Measurements from ENCODE around the gene APPBP2. TPM values are rescaled to one million over a fixed set of nuclear protein-coding genes. Genes with fewer than 3 reads are reported as not detected.

The APPBP2 gene
- total and polyA plus RNA-seq, 2 of the 8 experiments (the other 6 are each of a cell fraction or from before 2014, with no cell fraction given), result 3.3 to 18.0 TPM

- no peak overlapping the region for H2AK5ac ChIP-seq (ENCODE audit: low read depth, low read length)
- no peak overlapping the region for H2BK120ac ChIP-seq (replicated peaks; ENCODE audit: low read depth, low read length)
- WGBS, 2 experiments (ENCODE audit: extremely low coverage in 1 of 2, insufficient coverage in 1 of 2, insufficient read length in 1 of 2, insufficient replicate concordance in 2 of 2, low coverage in 1 of 2, low lambda C conversion rate in 2 of 2, missing lambda C conversion rate in 1 of 2), result 73% methylated on average over 1 of the region's 1 CpG; no CpG with 5 or more reads in 1 of the 2 experiments
- no peak overlapping the region for H2BK15ac ChIP-seq (ENCODE audit: low read length)
- DNase-seq (ENCODE audit: low read depth in 1 of 2, low spot score in 2 of 2) (no peak), FAIRE-seq (no peak)
- ChIA-PET POLR2A (ENCODE audit: partially characterized antibody) (interaction anchor here (1.0 kb wide), 1 partner anchor 76 kb away, joined by 3 read pairs; the partner anchor contains the start of gene PPM1D), CTCF (ENCODE audit: partially characterized antibody) (interaction anchor here (0.9 to 1.4 kb wide), 3 partner anchors 49 to 362 kb away, joined by 3 to 6 read pairs (median 4); no protein-coding TSS in a partner anchor)
- H3K4ac ChIP-seq (replicated peaks; ENCODE audit: insufficient read length, low read depth, low read length), result no peak overlapping the region
- H4K20me1 ChIP-seq (replicated peaks in 1 of 2; ENCODE audit: control insufficient read depth in 1 of 2, insufficient read depth in 2 of 2, low read length in 2 of 2), result peaks cover 2 to 9% of the 10 kb centered on the region in 2 experiments
- no peak overlapping the region for H3K23ac ChIP-seq (ENCODE audit: insufficient read length)
- no peak overlapping the region for H2AFZ ChIP-seq (ENCODE audit: low read length)
- H3K27ac ChIP-seq (ENCODE audit: low read depth, low read length), result no peak overlapping the region
- H4K91ac ChIP-seq (replicated peaks; ENCODE audit: insufficient read length, low read length), result no peak overlapping the region
- H4K8ac ChIP-seq (ENCODE audit: extremely low read depth, insufficient read depth, low read length), result no peak overlapping the region
- H3K4me3 ChIP-seq (ENCODE audit: extremely low read depth in 1 of 4, insufficient read depth in 2 of 4, low read depth in 3 of 4, low read length in 4 of 4), result peak overlapping the region in 1 of 4 experiments; percentile 90; a peak in 3 of 8 replicates
- H4K5ac ChIP-seq (ENCODE audit: insufficient read length, low read depth, low read length), result no peak overlapping the region
- H3K4me2 ChIP-seq (ENCODE audit: insufficient read depth in 1 of 2, low read depth in 2 of 2, low read length in 2 of 2), result peak overlapping the region; percentile 82 to 92; a peak in 3 of 4 replicates
- no peak overlapping the region for H2BK12ac ChIP-seq (ENCODE audit: low read depth, low read length)
- no peaks in the 10 kb centered on the region for H3K27me3 ChIP-seq (replicated peaks in 1 of 4; ENCODE audit: control insufficient read depth in 3 of 4, extremely low read depth in 1 of 4, insufficient read depth in 3 of 4, low read length in 3 of 4)
- peaks cover 16% of the 10 kb centered on the region for H3K79me1 ChIP-seq (ENCODE audit: low read depth, low read length)
- no peak overlapping the region for H2BK20ac ChIP-seq (ENCODE audit: low read length)
- peaks cover 28 to 74% of the 10 kb centered on the region in 2 experiments for H3K79me2 ChIP-seq (ENCODE audit: control insufficient read depth in 1 of 2, insufficient read depth in 2 of 2, low read length in 2 of 2)
- H3K23me2 ChIP-seq (ENCODE audit: low read depth, low read length), result peaks cover 8% of the 10 kb centered on the region
- H3K4me1 ChIP-seq (replicated peaks in 1 of 4; ENCODE audit: control insufficient read depth in 3 of 4, insufficient read depth in 4 of 4, low read length in 3 of 4), result peaks cover 0 to 4% (median 0%) of the 10 kb centered on the region in 4 experiments; a peak in 2 of 7 replicates
- no peak overlapping the region for H2BK5ac ChIP-seq (ENCODE audit: low read depth, low read length)
- H3K18ac ChIP-seq (ENCODE audit: extremely low read depth, low read length), result no peak overlapping the region
- no peak overlapping the region for H3K56ac ChIP-seq (replicated peaks; ENCODE audit: insufficient read length, low read depth, low read length)
- H3K36me3 ChIP-seq (ENCODE audit: control insufficient read depth in 2 of 4, insufficient read depth in 4 of 4, low read length in 3 of 4), result peaks cover 0 to 12% (median 0%) of the 10 kb centered on the region in 4 experiments; a peak in 1 of 8 replicates
- no peak overlapping the region for H3K9ac ChIP-seq (replicated peaks in 1 of 4; ENCODE audit: extremely low read depth in 1 of 4, low read depth in 3 of 4, low read length in 3 of 4)
- H3K14ac ChIP-seq (ENCODE audit: insufficient read length), result no peak overlapping the region
- H3K9me3 ChIP-seq (ENCODE audit: insufficient read depth in 2 of 2, low read depth in 1 of 2, low read length in 1 of 2), result no peaks in the 10 kb centered on the region
- TF ChIP-seq, protein P1, sequence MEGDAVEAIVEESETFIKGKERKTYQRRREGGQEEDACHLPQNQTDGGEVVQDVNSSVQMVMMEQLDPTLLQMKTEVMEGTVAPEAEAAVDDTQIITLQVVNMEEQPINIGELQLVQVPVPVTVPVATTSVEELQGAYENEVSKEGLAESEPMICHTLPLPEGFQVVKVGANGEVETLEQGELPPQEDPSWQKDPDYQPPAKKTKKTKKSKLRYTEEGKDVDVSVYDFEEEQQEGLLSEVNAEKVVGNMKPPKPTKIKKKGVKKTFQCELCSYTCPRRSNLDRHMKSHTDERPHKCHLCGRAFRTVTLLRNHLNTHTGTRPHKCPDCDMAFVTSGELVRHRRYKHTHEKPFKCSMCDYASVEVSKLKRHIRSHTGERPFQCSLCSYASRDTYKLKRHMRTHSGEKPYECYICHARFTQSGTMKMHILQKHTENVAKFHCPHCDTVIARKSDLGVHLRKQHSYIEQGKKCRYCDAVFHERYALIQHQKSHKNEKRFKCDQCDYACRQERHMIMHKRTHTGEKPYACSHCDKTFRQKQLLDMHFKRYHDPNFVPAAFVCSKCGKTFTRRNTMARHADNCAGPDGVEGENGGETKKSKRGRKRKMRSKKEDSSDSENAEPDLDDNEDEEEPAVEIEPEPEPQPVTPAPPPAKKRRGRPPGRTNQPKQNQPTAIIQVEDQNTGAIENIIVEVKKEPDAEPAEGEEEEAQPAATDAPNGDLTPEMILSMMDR (IDR thresholded peaks at IDR 0.05; ENCODE audit: control extremely low read depth in 1 of 3, insufficient read depth in 1 of 3, low read depth in 1 of 3, low read length in 3 of 3), result no peak
- TF ChIP-seq CREB1 (IDR thresholded peaks at IDR 0.05) (no peak), KDM1A (IDR thresholded peaks at IDR 0.05; ENCODE audit: borderline replicate concordance, low read length) (no peak), YY1 (IDR thresholded peaks at IDR 0.05; ENCODE audit: low read depth, low read length) (no peak), POLR2AphosphoS5 (IDR thresholded peaks at IDR 0.05; ENCODE audit: low read depth, low read length) (no peak), RNF2 (IDR thresholded peaks at IDR 0.05; ENCODE audit: borderline replicate concordance, low read depth, low read length, missing control alignments, poor library complexity, severe bottlenecking) (no peak), POU5F1 (IDR thresholded peaks at IDR 0.05; ENCODE audit: low read depth, low read length) (no peak), HDAC6 (IDR thresholded peaks at IDR 0.05; ENCODE audit: low read depth, low read length) (no peak), CEBPB (IDR thresholded peaks at IDR 0.05; ENCODE audit: low read depth, low read length) (no peak), SP1 (IDR thresholded peaks at IDR 0.05; ENCODE audit: low read depth, low read length) (no peak), KDM5A (IDR thresholded peaks at IDR 0.05; ENCODE audit: low read length) (no peak)
These were observed 2.2 kb downstream of the APPBP2 start for GRCh38 chr17:60523822-60524221.

Measured in H1 (cell line).